Activated CD8-positive, alpha-beta T cell treated with anti-CD3 and anti-CD28 coated beads for 36 hours (primary cell): Measurements from ENCODE around the gene PRKCB. TPM values are rescaled to one million over a fixed set of nuclear protein-coding genes. Genes with fewer than 3 reads are reported as not detected.

Source experiments
- ATAC-seq: fragments of 200-7000 bp; cut with Tn5 transposase; one replicate; pipeline ENCODE4 v1.10.0; 2021; ENCODE audit warnings: mild to moderate bottlenecking, moderate library complexity
- CTCF ChIA-PET: fragments of 350-600 bp; sonication (Branson Sonifier 250); formaldehyde crosslinking; loops from one replicate; lab custom pipeline; 2021; ENCODE audit warnings: antibody characterized with exemption; lab: Charles Lee
- POLR2A ChIA-PET: fragments of 350-600 bp; sonication (Branson Sonifier 250); formaldehyde crosslinking; loops from one replicate; lab custom pipeline; 2021; ENCODE audit warnings: antibody characterized with exemption; lab: Charles Lee
- DNase-seq: peaks from one replicate; pipeline ENCODE4 v3.0.0-alpha.2; 2020
- H3K27ac Mint-ChIP-seq: one replicate; pipeline ENCODE4 v1.8.0; 2021; ENCODE audit warnings: mild to moderate bottlenecking, mixed read lengths
- H3K27me3 Mint-ChIP-seq: one replicate; pipeline ENCODE4 v1.8.0; 2021; ENCODE audit warnings: mixed read lengths
- H3K36me3 Mint-ChIP-seq: one replicate; pipeline ENCODE4 v1.8.0; 2021; ENCODE audit warnings: low read depth, mixed read lengths
- H3K4me1 Mint-ChIP-seq: one replicate; pipeline ENCODE4 v1.8.0; 2021; ENCODE audit warnings: low read depth, mixed read lengths
- H3K4me3 Mint-ChIP-seq: one replicate; pipeline ENCODE4 v1.8.0; 2021; ENCODE audit warnings: mild to moderate bottlenecking, moderate library complexity, mixed read lengths
- H3K9me3 Mint-ChIP-seq: one replicate; pipeline ENCODE4 v1.8.0; 2021; ENCODE audit warnings: mixed read lengths
- CTCF ChIP-seq: fragments of 200-600 bp; IDR thresholded peaks from one replicate; pipeline ENCODE4 v1.8.0; 2022; ENCODE audit warnings: antibody characterized with exemption, mild to moderate bottlenecking
- intact Hi-C: fragments of 100-400 bp; cut with micrococcal nuclease; formaldehyde crosslinking; loops from one replicate; pipeline ENCODE4 v1.10.0; 2022
- total RNA-seq, 2 experiments: library from RNA; stranded (reverse); gene quantifications; one replicate each; pipeline ENCODE4 v1.2.3, GENCODE V29; 2021

The PRKCB gene
- total RNA-seq, 2 experiments from 2014 or later = 101 to 105 TPM

DNA sequence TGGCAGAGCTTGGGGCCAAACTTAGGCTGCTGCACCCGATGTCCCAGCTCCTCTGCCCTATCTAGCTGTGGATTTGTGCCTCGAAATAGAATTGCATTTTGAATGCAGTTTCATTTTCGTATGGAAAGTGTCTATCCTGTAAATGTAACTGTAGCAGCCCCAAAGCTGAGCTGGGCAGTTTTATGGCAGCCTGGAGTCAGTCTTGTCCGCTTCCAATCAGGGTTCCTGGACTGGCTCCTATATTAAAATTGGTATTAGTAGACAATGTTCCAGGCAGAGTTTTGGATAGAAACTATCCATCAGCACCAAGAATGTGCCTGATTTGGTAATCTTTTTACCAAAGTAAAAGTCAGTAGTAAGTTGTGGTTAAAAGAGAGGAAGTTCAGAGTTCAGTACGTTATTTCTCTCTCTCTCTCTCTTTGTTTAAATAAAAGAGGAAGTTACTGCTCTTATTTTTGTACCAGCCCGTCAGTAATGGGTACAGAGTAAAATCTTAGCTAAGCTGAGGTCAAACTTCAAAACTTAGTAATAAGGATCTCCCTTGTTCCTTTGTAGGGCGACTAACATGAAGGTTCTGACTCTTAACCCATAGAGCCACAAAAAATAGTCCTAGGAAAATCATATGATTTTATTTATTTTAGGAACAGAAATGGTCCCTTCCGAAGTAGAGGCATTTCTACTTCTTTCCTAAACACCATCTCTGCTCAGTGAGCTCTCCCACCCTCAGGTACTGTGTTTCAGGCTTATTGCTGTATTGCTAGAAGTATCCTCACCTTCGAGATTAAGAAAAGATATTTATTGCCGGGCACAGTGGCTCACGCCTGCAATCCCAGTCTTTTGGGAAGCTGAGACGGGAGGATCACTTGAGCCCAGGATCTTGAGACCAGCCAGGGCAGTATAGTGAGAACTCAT, 28.0 kb downstream of the PRKCB start:
- H3K4me1 Mint-ChIP-seq = peaks cover 80% of the 10 kb centered on the region
- peak; percentile 44 for DNase-seq
- intact Hi-C loops = no loop called here

GRCh38 chr16:23865853-23866252, 30.1 kb downstream of the PRKCB start:
- POLR2A ChIA-PET = interaction anchor here (1.5 kb wide), 1 partner anchor 13 kb away, joined by 4 read pairs; no protein-coding TSS in a partner anchor
- CTCF ChIA-PET = no interaction called here
- no peaks in the 10 kb centered on the region for H3K27me3 Mint-ChIP-seq
- no peak for TF ChIP-seq CTCF
- no peak for ATAC-seq
- H3K27ac Mint-ChIP-seq = peak overlapping the region; percentile 75
- H3K36me3 Mint-ChIP-seq = peaks cover 21% of the 10 kb centered on the region
- no peak for DNase-seq
- H3K9me3 Mint-ChIP-seq = no peaks in the 10 kb centered on the region
- H3K4me1 Mint-ChIP-seq = peaks cover 78% of the 10 kb centered on the region
- intact Hi-C loops = no loop called here
- no peak overlapping the region for H3K4me3 Mint-ChIP-seq

More for the DNA sequence above, 28.0 kb downstream of the PRKCB start:
- CTCF ChIA-PET = interaction anchor here (0.7 to 1.7 kb wide), 12 partner anchors 9 to 157 kb away, joined by 3 to 6 read pairs (median 3); no protein-coding TSS in a partner anchor
- TF ChIP-seq CTCF = no peak
- Mint-ChIP-seq H3K36me3 (peaks cover 8% of the 10 kb centered on the region), H3K4me3 (peak overlapping the region; percentile 77), H3K27ac (peak overlapping the region; percentile 89), H3K9me3 (no peaks in the 10 kb centered on the region), H3K27me3 (no peaks in the 10 kb centered on the region)
- ATAC-seq = peak; percentile 90
- POLR2A ChIA-PET = interaction anchor here (0.9 to 1.2 kb wide), 3 partner anchors 8 to 27 kb away, joined by 3 to 4 read pairs (median 3); no protein-coding TSS in a partner anchor

DNA sequence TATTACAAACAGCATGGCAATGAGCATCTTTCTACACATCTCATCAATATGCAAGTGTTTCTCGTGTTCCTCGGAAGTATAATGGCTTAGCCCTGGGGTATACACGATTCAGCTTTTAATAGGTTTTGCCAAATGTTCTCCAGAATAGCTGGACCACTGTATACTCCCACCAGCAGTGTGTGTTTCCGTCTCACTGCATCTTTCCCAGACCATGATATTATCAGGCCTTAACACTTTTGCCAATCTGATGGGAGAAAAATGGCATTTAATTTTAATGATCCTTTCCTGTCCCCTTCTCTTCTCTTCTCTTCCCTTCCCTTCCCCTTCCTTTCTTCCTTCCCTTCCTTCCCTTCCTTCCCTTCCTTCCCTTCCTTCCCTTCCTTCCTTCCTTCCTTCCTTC, 30.8 kb downstream of the PRKCB start:
- Mint-ChIP-seq H3K4me1 (peaks cover 77% of the 10 kb centered on the region), H3K36me3 (peaks cover 26% of the 10 kb centered on the region), H3K4me3 (no peak overlapping the region), H3K27ac (no peak overlapping the region), H3K27me3 (no peaks in the 10 kb centered on the region), H3K9me3 (no peaks in the 10 kb centered on the region)
- DNase-seq (no peak), ATAC-seq (no peak)
- no peak for TF ChIP-seq CTCF
- ChIA-PET POLR2A (interaction anchor here (1.2 to 1.5 kb wide), 2 partner anchors 14 to 18 kb away, joined by 4 read pairs; no protein-coding TSS in a partner anchor), CTCF (no interaction called here)
- intact Hi-C loops = no loop called here

GRCh38 chr16:23867566-23867965, 31.8 kb downstream of the PRKCB start:
- H3K9me3 Mint-ChIP-seq = no peaks in the 10 kb centered on the region
- H3K27ac Mint-ChIP-seq = no peak overlapping the region
- ATAC-seq = no peak
- H3K4me3 Mint-ChIP-seq = no peak overlapping the region
- POLR2A ChIA-PET = interaction anchor here (1.2 kb wide), 1 partner anchor 17 kb away, joined by 4 read pairs; no protein-coding TSS in a partner anchor
- no peak for DNase-seq
- intact Hi-C loops = no loop called here
- H3K36me3 Mint-ChIP-seq = peaks cover 30% of the 10 kb centered on the region
- H3K27me3 Mint-ChIP-seq = no peaks in the 10 kb centered on the region
- CTCF ChIA-PET = interaction anchor here (2.4 kb wide), 1 partner anchor 64 kb away, joined by 9 read pairs; no protein-coding TSS in a partner anchor
- TF ChIP-seq CTCF = no peak
- peaks cover 76% of the 10 kb centered on the region for H3K4me1 Mint-ChIP-seq
